A549 (cell line): ENCODE measurements around the gene FAM170B. TPM values are rescaled to one million over a fixed set of nuclear protein-coding genes. Genes with fewer than 3 reads are reported as not detected.

Source experiments
- ATAC-seq, 2 experiments: fragments of 200-7000 bp in 1 of 2; fragments of >200 bp in 1 of 2; cut with Nextera tagmentation in 1 of 2; cut with Tn5 transposase in 1 of 2; 3 replicates each; pipeline versions ENCODE4 v1.8.0 to v1.9.1; 2018 to 2020; ENCODE audit warnings: mild to moderate bottlenecking in 1 of 2, moderate library complexity in 1 of 2
- CTCF ChIA-PET: fragments of 300-600 bp; sonication (Branson Sonifier 250); formaldehyde crosslinking; extraction: SDS; loops from one replicate; lab custom pipeline; 2021; ENCODE audit warnings: antibody characterized with exemption, inconsistent platforms; lab: Yijun Ruan, JAX
- POLR2A ChIA-PET: fragments of 350-600 bp; formaldehyde crosslinking; extraction: SDS; loops from one replicate; lab custom pipeline; 2021; ENCODE audit warnings: antibody characterized with exemption, inconsistent platforms; lab: Yijun Ruan, JAX
- DNase-seq, 2 experiments: peaks; one replicate each; pipeline versions ENCODE4 v3.0.0 to v3.0.0-alpha.2; 2011 to 2016; ENCODE audit warnings: low read depth in 1 of 2, low spot score in 1 of 2
- FAIRE-seq: peaks from 2 replicates; lab custom pipeline; 2011; peaks lifted over from hg19 to GRCh38; lab: Jason Lieb, UNC
- H3K27ac ChIP-seq, 2 experiments: fragments of >200 bp; sonication (Bioruptor Twin); formaldehyde crosslinking; 3 replicates each; pipeline ENCODE4 v1.5.1; 2016 to 2017
- H3K4me1 ChIP-seq: fragments of >200 bp; sonication (Bioruptor Twin); formaldehyde crosslinking; 3 replicates; pipeline ENCODE4 v1.6.1; 2016
- H3K4me2 ChIP-seq: fragments of >200 bp; sonication (Bioruptor Twin); formaldehyde crosslinking; 3 replicates; pipeline ENCODE4 v1.6.1; 2016
- H3K4me3 ChIP-seq: fragments of >200 bp; sonication (Bioruptor Twin); formaldehyde crosslinking; 3 replicates; pipeline ENCODE4 v1.5.1; 2016
- H3K9me3 ChIP-seq: fragments of >200 bp; sonication (Bioruptor Twin); formaldehyde crosslinking; 3 replicates; pipeline ENCODE4 v1.6.1; 2016
- ATOH8 ChIP-seq: fragments of 250-450 bp; sonication (Bioruptor Pico); IDR thresholded peaks from 2 replicates; pipeline ENCODE4 v1.5.0; 2020; ENCODE audit warnings: low read depth, mild to moderate bottlenecking, moderate library complexity
- BCL3 ChIP-seq: fragments of >200 bp; sonication (Bioruptor Twin); formaldehyde crosslinking; IDR thresholded peaks from 3 replicates; pipeline ENCODE4 v1.6.1; 2016
- BHLHE40 ChIP-seq: IDR thresholded peaks from 2 replicates; pipeline ENCODE4 v1.6.1; 2012; ENCODE audit warnings: low read depth, low read length, inconsistent platforms
- CEBPB ChIP-seq, 2 experiments: fragments of >200 bp in 1 of 2; sonication (Bioruptor Twin) in 1 of 2; formaldehyde crosslinking in 1 of 2; IDR thresholded peaks; 2 replicates each; pipeline ENCODE4 v1.6.1; 2012 to 2016
- CHD2 ChIP-seq: fragments of 150-350 bp; IDR thresholded peaks from 2 replicates; pipeline ENCODE4 v1.6.1; 2014; ENCODE audit warnings: low read length; ENCODE audit not compliant: partially characterized antibody
- E2F6 ChIP-seq: IDR thresholded peaks from 2 replicates; pipeline ENCODE4 v1.6.1; 2012; ENCODE audit warnings: low read depth, borderline replicate concordance
- ELK1 ChIP-seq: fragments of 150-350 bp; IDR thresholded peaks from 2 replicates; pipeline ENCODE4 v1.6.1; 2014; ENCODE audit warnings: low read depth, mild to moderate bottlenecking, low read length
- FOSB ChIP-seq: fragments of 250-450 bp; sonication (Bioruptor Pico); IDR thresholded peaks from 2 replicates; pipeline ENCODE4 v1.5.0; 2020; ENCODE audit warnings: mild to moderate bottlenecking, moderate library complexity
- FOXS1 ChIP-seq: fragments of 250-450 bp; sonication (Bioruptor Pico); IDR thresholded peaks from 2 replicates; pipeline ENCODE4 v1.5.0; 2020; ENCODE audit warnings: mild to moderate bottlenecking, moderate library complexity
- HMGXB4 ChIP-seq: fragments of 250-450 bp; sonication (Bioruptor Pico); IDR thresholded peaks from 2 replicates; pipeline ENCODE4 v1.5.0; 2021; ENCODE audit warnings: mild to moderate bottlenecking, moderate library complexity, borderline replicate concordance
- HOXB13 ChIP-seq: fragments of 250-450 bp; sonication (Bioruptor Pico); IDR thresholded peaks from 2 replicates; pipeline ENCODE4 v1.5.0; 2020; ENCODE audit warnings: low read depth, mild to moderate bottlenecking, moderate library complexity
- MAFK ChIP-seq: fragments of 450-650 bp; IDR thresholded peaks from 2 replicates; pipeline ENCODE4 v1.6.1; 2014; ENCODE audit not compliant: partially characterized antibody
- NR3C1 ChIP-seq: fragments of >200 bp; sonication (Bioruptor Twin); formaldehyde crosslinking; IDR thresholded peaks from 3 replicates; pipeline ENCODE4 v1.6.1; 2017
- PBX3 ChIP-seq: IDR thresholded peaks from 2 replicates; pipeline ENCODE4 v1.6.1; 2012
- RAD21 ChIP-seq, 2 experiments: fragments of >200 bp in 1 of 2; sonication (Bioruptor Twin) in 1 of 2; formaldehyde crosslinking in 1 of 2; IDR thresholded peaks in 1 of 2; conservative IDR thresholded peaks in 1 of 2; 2 replicates in 1 of 2; 3 replicates in 1 of 2; pipeline ENCODE4 v1.6.1; 2012 to 2018; ENCODE audit warnings: inconsistent platforms in 1 of 2
- RARB ChIP-seq: fragments of 250-450 bp; sonication (Bioruptor Pico); IDR thresholded peaks from 2 replicates; pipeline ENCODE4 v1.8.0; 2021; ENCODE audit warnings: mild to moderate bottlenecking, moderate library complexity
- RCOR1 ChIP-seq: fragments of 150-350 bp; IDR thresholded peaks from 2 replicates; pipeline ENCODE4 v1.6.1; 2014; ENCODE audit warnings: antibody characterized with exemption, low read length, low read depth
- RFX5 ChIP-seq: fragments of 450-650 bp; IDR thresholded peaks from 2 replicates; pipeline ENCODE4 v1.7.1; 2014; ENCODE audit warnings: antibody characterized with exemption, mild to moderate bottlenecking, moderate library complexity
- SREBF2 ChIP-seq: fragments of 450-650 bp; IDR thresholded peaks from 2 replicates; pipeline ENCODE4 v1.6.1; 2014; ENCODE audit warnings: mild to moderate bottlenecking, moderate library complexity
- ZC3H11A ChIP-seq: fragments of 450-650 bp; IDR thresholded peaks from 2 replicates; pipeline ENCODE4 v1.6.1; 2014; ENCODE audit warnings: antibody characterized with exemption, mild to moderate bottlenecking
- ZSCAN20 ChIP-seq: fragments of 250-450 bp; sonication (Bioruptor Pico); IDR thresholded peaks from 2 replicates; pipeline ENCODE4 v1.8.0; 2022; ENCODE audit warnings: mild to moderate bottlenecking, moderate library complexity
- WGBS: methylation state at CpG from one replicate; pipeline ENCODE4 v1.1.6; 2017; ENCODE audit errors: missing lambda C conversion rate; 5-methylcytosine and 5-hydroxymethylcytosine counted together
- polyA plus RNA-seq, 4 experiments: library from polyadenylated mRNA; depleted of rRNA in 3 of 4; stranded (reverse); fragments of >200 nt; fragmentation: RNase III in 1 of 4; extraction: RNeasy Plus Mini Kit Qiagen cat#74134 plus additional on column Dnase treatment in 1 of 4; gene quantifications; 2 replicates in 3 of 4; 3 replicates in 1 of 4; pipeline ENCODE4 v1.2.3, GENCODE V29; 2011 to 2017

The FAM170B gene
- polyA plus RNA-seq, 2 of the 4 experiments (the other 2 are of a cell fraction): not detected

GRCh38 chr10:49170632-49171325 lies 37.0 kb upstream of the FAM170B start (continued):
- TF ChIP-seq MAFK (no peak), RCOR1 (no peak), ZC3H11A (no peak)

GRCh38 chr10:49169776-49170175 lies 36.0 kb upstream of the FAM170B start:
- Histone ChIP-seq H3K27ac (no peak overlapping the region), H3K9me3 (no peaks in the 10 kb centered on the region), H3K4me2 (no peak overlapping the region), H3K4me1 (no peaks in the 10 kb centered on the region), H3K4me3 (no peak overlapping the region)
- DNase-seq (no peak), FAIRE-seq (no peak), ATAC-seq (no peak)
- no peak for TF ChIP-seq ATOH8 (CRISPR knock-in tag)
- TF ChIP-seq BCL3: no peak
- TF ChIP-seq RAD21 (conservative IDR thresholded peaks at IDR 0.05 in 1 of 2, IDR thresholded peaks at IDR 0.05 in 1 of 2): no peak
- no peak for TF ChIP-seq E2F6
- TF ChIP-seq HOXB13 (CRISPR knock-in tag): no peak
- no peak for TF ChIP-seq RFX5
- no peak for TF ChIP-seq ZSCAN20 (CRISPR knock-in tag)
- TF ChIP-seq CHD2: no peak
- TF ChIP-seq BHLHE40: no peak
- TF ChIP-seq CEBPB (IDR thresholded peaks at IDR 0.05): no peak
- TF ChIP-seq RARB (CRISPR knock-in tag): no peak
- no peak for TF ChIP-seq HMGXB4 (CRISPR knock-in tag)
- no peak for TF ChIP-seq ELK1
- no peak for TF ChIP-seq FOSB (CRISPR knock-in tag)
- TF ChIP-seq PBX3: no peak
- TF ChIP-seq FOXS1 (CRISPR knock-in tag): no peak
- TF ChIP-seq NR3C1: no peak
- TF ChIP-seq SREBF2: no peak
- POLR2A ChIA-PET: no interaction called here
- 43% methylated on average over 3 of the region's 4 CpGs for WGBS
- CTCF ChIA-PET: no interaction called here
